Measurements from ENCODE around the gene KLK1.

The KLK1 gene

GRCh38 chr19:50823389-50824042, at the start of gene KLK1:
TSS of gene KLK1 (minus strand) at chr19:50823787. CDS start at chr19:50823748, 39 bp downstream.
- Histone ChIP-seq H3K9me3 (ENCODE audit: control insufficient read depth in 2 of 2, low read length in 2 of 2) (no peaks in the 10 kb centered on the region), H3K27me3 (ENCODE audit: control insufficient read depth in 1 of 2, insufficient read depth in 2 of 2, low read length in 2 of 2) (peaks cover 40 to 46% of the 10 kb centered on the region in 2 donors), H3K9ac (ENCODE audit: low read length in 2 of 2) (no peak within 1 kb of the TSS), H3K4me3 (ENCODE audit: low read length in 2 of 2) (no peak within 1 kb of the TSS), H3K27ac (ENCODE audit: low read length) (no peak within 1 kb of the TSS), H3K36me3 (ENCODE audit: control insufficient read depth in 2 of 2, insufficient read depth in 2 of 2, low read length in 2 of 2) (no peaks in the 10 kb centered on the region), H3K4me1 (ENCODE audit: control insufficient read depth, insufficient read depth, low read length) (peaks cover under 1% of the 10 kb centered on the region)

- no peaks in the 10 kb centered on the region for H3K9me3 ChIP-seq (ENCODE audit: control insufficient read depth in 2 of 2, low read length in 2 of 2)
- H3K27ac ChIP-seq (ENCODE audit: low read length) = no peak within 1 kb of the TSS
- peaks cover 8 to 38% of the 10 kb centered on the region in 2 donors for H3K27me3 ChIP-seq (ENCODE audit: control insufficient read depth in 1 of 2, insufficient read depth in 2 of 2, low read length in 2 of 2)
- H3K4me3 ChIP-seq (ENCODE audit: low read length in 2 of 2) = no peak within 1 kb of the TSS
- no peak within 1 kb of the TSS for H3K9ac ChIP-seq (ENCODE audit: low read length in 2 of 2)
- H3K4me1 ChIP-seq (ENCODE audit: control insufficient read depth, insufficient read depth, low read length) = no peaks in the 10 kb centered on the region
- H3K36me3 ChIP-seq (ENCODE audit: control insufficient read depth in 2 of 2, insufficient read depth in 2 of 2, low read length in 2 of 2) = no peaks in the 10 kb centered on the region
These were observed 49.5 kb upstream of the KLK1 start, which contains the start of gene KLK2 for GRCh38 chr19:50873056-50873455. TSS of gene KLK2 (plus strand) at chr19:50873439. CDS start at chr19:50873474, 35 bp downstream.

- Histone ChIP-seq H3K36me3 (ENCODE audit: control insufficient read depth in 2 of 2, insufficient read depth in 2 of 2, low read length in 2 of 2) (no peaks in the 10 kb centered on the region), H3K4me1 (ENCODE audit: control insufficient read depth, insufficient read depth, low read length) (no peaks in the 10 kb centered on the region), H3K4me3 (ENCODE audit: low read length in 2 of 2) (no peak overlapping the region), H3K27ac (ENCODE audit: low read length) (no peak overlapping the region), H3K9ac (ENCODE audit: low read length in 2 of 2) (no peak overlapping the region), H3K9me3 (ENCODE audit: control insufficient read depth in 2 of 2, low read length in 2 of 2) (no peaks in the 10 kb centered on the region), H3K27me3 (ENCODE audit: control insufficient read depth in 1 of 2, insufficient read depth in 2 of 2, low read length in 2 of 2) (peaks cover 12 to 26% of the 10 kb centered on the region in 2 donors)
These were observed 47.0 kb upstream of the KLK1 start for GRCh38 chr19:50870417-50871089.

GRCh38 chr19:50869479-50869878, 45.9 kb upstream of the KLK1 start:
- peaks cover 12 to 20% of the 10 kb centered on the region in 2 donors for H3K27me3 ChIP-seq (ENCODE audit: control insufficient read depth in 1 of 2, insufficient read depth in 2 of 2, low read length in 2 of 2)
- no peaks in the 10 kb centered on the region for H3K36me3 ChIP-seq (ENCODE audit: control insufficient read depth in 2 of 2, insufficient read depth in 2 of 2, low read length in 2 of 2)
- no peaks in the 10 kb centered on the region for H3K4me1 ChIP-seq (ENCODE audit: control insufficient read depth, insufficient read depth, low read length)
- no peak overlapping the region for H3K27ac ChIP-seq (ENCODE audit: low read length)
- H3K9me3 ChIP-seq (ENCODE audit: control insufficient read depth in 2 of 2, low read length in 2 of 2) = no peaks in the 10 kb centered on the region
- no peak overlapping the region for H3K9ac ChIP-seq (ENCODE audit: low read length in 2 of 2)
- no peak overlapping the region for H3K4me3 ChIP-seq (ENCODE audit: low read length in 2 of 2)

GRCh38 chr19:50861496-50862286, 38.1 kb upstream of the KLK1 start:
- H3K4me3 ChIP-seq (ENCODE audit: low read length in 2 of 2) = no peak overlapping the region
- H3K36me3 ChIP-seq (ENCODE audit: control insufficient read depth in 2 of 2, insufficient read depth in 2 of 2, low read length in 2 of 2) = no peaks in the 10 kb centered on the region
- peaks cover 18 to 30% of the 10 kb centered on the region in 2 donors for H3K27me3 ChIP-seq (ENCODE audit: control insufficient read depth in 1 of 2, insufficient read depth in 2 of 2, low read length in 2 of 2)
- peaks cover 0 to 9% of the 10 kb centered on the region in 2 donors for H3K9me3 ChIP-seq (ENCODE audit: control insufficient read depth in 2 of 2, low read length in 2 of 2)
- H3K4me1 ChIP-seq (ENCODE audit: control insufficient read depth, insufficient read depth, low read length) = no peaks in the 10 kb centered on the region
- no peak overlapping the region for H3K9ac ChIP-seq (ENCODE audit: low read length in 2 of 2)
- H3K27ac ChIP-seq (ENCODE audit: low read length) = no peak overlapping the region

- Histone ChIP-seq H3K36me3 (ENCODE audit: control insufficient read depth in 2 of 2, insufficient read depth in 2 of 2, low read length in 2 of 2) (no peaks in the 10 kb centered on the region), H3K9ac (ENCODE audit: low read length in 2 of 2) (no peak overlapping the region), H3K27ac (ENCODE audit: low read length) (no peak overlapping the region), H3K27me3 (ENCODE audit: control insufficient read depth in 1 of 2, insufficient read depth in 2 of 2, low read length in 2 of 2) (peaks cover 15 to 33% of the 10 kb centered on the region in 2 donors), H3K4me3 (ENCODE audit: low read length in 2 of 2) (no peak overlapping the region), H3K9me3 (ENCODE audit: control insufficient read depth in 2 of 2, low read length in 2 of 2) (peaks cover 0 to 9% of the 10 kb centered on the region in 2 donors), H3K4me1 (ENCODE audit: control insufficient read depth, insufficient read depth, low read length) (no peaks in the 10 kb centered on the region)
These were observed 37.4 kb upstream of the KLK1 start for GRCh38 chr19:50861010-50861409.

- H3K4me3 ChIP-seq (ENCODE audit: low read length in 2 of 2) = no peak overlapping the region
- H3K4me1 ChIP-seq (ENCODE audit: control insufficient read depth, insufficient read depth, low read length) = no peaks in the 10 kb centered on the region
- H3K9ac ChIP-seq (ENCODE audit: low read length in 2 of 2) = no peak overlapping the region
- peaks cover 15 to 38% of the 10 kb centered on the region in 2 donors for H3K27me3 ChIP-seq (ENCODE audit: control insufficient read depth in 1 of 2, insufficient read depth in 2 of 2, low read length in 2 of 2)
- H3K27ac ChIP-seq (ENCODE audit: low read length) = no peak overlapping the region
- peaks cover 0 to 9% of the 10 kb centered on the region in 2 donors for H3K9me3 ChIP-seq (ENCODE audit: control insufficient read depth in 2 of 2, low read length in 2 of 2)
- no peaks in the 10 kb centered on the region for H3K36me3 ChIP-seq (ENCODE audit: control insufficient read depth in 2 of 2, insufficient read depth in 2 of 2, low read length in 2 of 2)
These were observed 36.3 kb upstream of the KLK1 start for GRCh38 chr19:50859849-50860248.

GRCh38 chr19:50858886-50859285, 35.3 kb upstream of the KLK1 start:
- no peak overlapping the region for H3K27ac ChIP-seq (ENCODE audit: low read length)

GRCh38 chr19:50857366-50857765, 33.8 kb upstream of the KLK1 start:
- Histone ChIP-seq H3K4me1 (ENCODE audit: control insufficient read depth, insufficient read depth, low read length) (no peaks in the 10 kb centered on the region), H3K36me3 (ENCODE audit: control insufficient read depth in 2 of 2, insufficient read depth in 2 of 2, low read length in 2 of 2) (no peaks in the 10 kb centered on the region), H3K27ac (ENCODE audit: low read length) (no peak overlapping the region), H3K9ac (ENCODE audit: low read length in 2 of 2) (no peak overlapping the region), H3K9me3 (ENCODE audit: control insufficient read depth in 2 of 2, low read length in 2 of 2) (peaks cover 0 to 9% of the 10 kb centered on the region in 2 donors), H3K4me3 (ENCODE audit: low read length in 2 of 2) (no peak overlapping the region), H3K27me3 (ENCODE audit: control insufficient read depth in 1 of 2, insufficient read depth in 2 of 2, low read length in 2 of 2) (peaks cover 15 to 48% of the 10 kb centered on the region in 2 donors)

More at GRCh38 chr19:50858886-50859285, 35.3 kb upstream of the KLK1 start:
- H3K9ac ChIP-seq (ENCODE audit: low read length in 2 of 2) = no peak overlapping the region
- H3K36me3 ChIP-seq (ENCODE audit: control insufficient read depth in 2 of 2, insufficient read depth in 2 of 2, low read length in 2 of 2) = no peaks in the 10 kb centered on the region
- no peak overlapping the region for H3K4me3 ChIP-seq (ENCODE audit: low read length in 2 of 2)
- peaks cover 0 to 9% of the 10 kb centered on the region in 2 donors for H3K9me3 ChIP-seq (ENCODE audit: control insufficient read depth in 2 of 2, low read length in 2 of 2)
- no peaks in the 10 kb centered on the region for H3K4me1 ChIP-seq (ENCODE audit: control insufficient read depth, insufficient read depth, low read length)
- peaks cover 15 to 43% of the 10 kb centered on the region in 2 donors for H3K27me3 ChIP-seq (ENCODE audit: control insufficient read depth in 1 of 2, insufficient read depth in 2 of 2, low read length in 2 of 2)

GRCh38 chr19:50854636-50855410, 31.2 kb upstream of the KLK1 start, which contains the start of gene KLK3:
TSS of gene KLK3 (plus strand) at chr19:50854915. CDS start at chr19:50854956, 41 bp downstream.
- Histone ChIP-seq H3K36me3 (ENCODE audit: control insufficient read depth in 2 of 2, insufficient read depth in 2 of 2, low read length in 2 of 2) (no peaks in the 10 kb centered on the region), H3K27ac (ENCODE audit: low read length) (no peak within 1 kb of the TSS), H3K4me1 (ENCODE audit: control insufficient read depth, insufficient read depth, low read length) (no peaks in the 10 kb centered on the region), H3K4me3 (ENCODE audit: low read length in 2 of 2) (no peak within 1 kb of the TSS), H3K27me3 (ENCODE audit: control insufficient read depth in 1 of 2, insufficient read depth in 2 of 2, low read length in 2 of 2) (peaks cover 13 to 51% of the 10 kb centered on the region in 2 donors), H3K9me3 (ENCODE audit: control insufficient read depth in 2 of 2, low read length in 2 of 2) (no peaks in the 10 kb centered on the region), H3K9ac (ENCODE audit: low read length in 2 of 2) (no peak within 1 kb of the TSS)

Measured in stomach smooth muscle (tissue), 2 donors.